Cardiac muscle cell (in vitro differentiated cells and primary cell): ENCODE measurements around the gene CHCHD3. TPM values are rescaled to one million over a fixed set of nuclear protein-coding genes. Genes with fewer than 3 reads are reported as not detected.
A peak's percentile ranks its signal among the peaks of the same experiment; 100 is the strongest.

Source experiments
- DNase-seq, 2 donors: peaks; one replicate each; pipeline versions ENCODE4 v3.0.0 to v3.0.0-alpha.2; 2010 to 2017; ENCODE audit warnings: low read depth in 1 of 2, low spot score in 1 of 2
- H3K27ac ChIP-seq: fragments of 200-600 bp; sonication (generic); 2 replicates; pipeline ENCODE4 v1.5.1; 2016
- H3K27me3 ChIP-seq: fragments of 200-600 bp; sonication (generic); 2 replicates; pipeline ENCODE4 v1.6.0; 2016; ENCODE audit warnings: control low read depth
- H3K36me3 ChIP-seq: fragments of 200-600 bp; sonication (generic); 2 replicates; pipeline ENCODE4 v1.5.1; 2016; ENCODE audit warnings: control low read depth
- H3K4me1 ChIP-seq: fragments of 200-600 bp; sonication (generic); 2 replicates; pipeline ENCODE4 v1.8.1; 2017; ENCODE audit warnings: low read depth, mild to moderate bottlenecking, mixed run types
- H3K4me3 ChIP-seq: fragments of 200-600 bp; sonication (generic); 2 replicates; pipeline ENCODE4 v1.5.1; 2016; ENCODE audit warnings: mild to moderate bottlenecking
- H3K9me3 ChIP-seq: fragments of 200-600 bp; sonication (generic); 2 replicates; pipeline ENCODE4 v1.5.1; 2017; ENCODE audit warnings: low read depth, mild to moderate bottlenecking, control low read depth
- CTCF ChIP-seq: IDR thresholded peaks from 2 replicates; pipeline ENCODE4 v1.5.1; 2012; ENCODE audit warnings: low read depth, mild to moderate bottlenecking, low read length
- polyA plus RNA-seq: library from polyadenylated mRNA; unstranded; fragments of >200 nt; fragmentation: Nextera tagmentation; extraction: Ambion mirVana; gene quantifications from 2 replicates; pipeline ENCODE4 v1.2.1, GENCODE V29; 2016
- total RNA-seq: library from RNA; depleted of rRNA; stranded (reverse); fragments of >200 nt; gene quantifications from 2 replicates; pipeline ENCODE4 v1.2.3, GENCODE V29; 2016

The CHCHD3 gene
- total and polyA plus RNA-seq, 2 experiments from 2014 or later, result 95.1 to 127 TPM

- H3K4me3 ChIP-seq, result no peak overlapping the region
- H3K36me3 ChIP-seq, result no peaks in the 10 kb centered on the region
- H3K9me3 ChIP-seq, result no peaks in the 10 kb centered on the region
- H3K27me3 ChIP-seq, result no peaks in the 10 kb centered on the region
- TF ChIP-seq CTCF, result no peak
- DNase-seq, result no peak
- H3K27ac ChIP-seq, result no peak overlapping the region
- peaks cover 5% of the 10 kb centered on the region for H3K4me1 ChIP-seq
Measured at GRCh38 chr7:133007961-133008360, 73.9 kb downstream of the CHCHD3 start.

GRCh38 chr7:133003052-133003910 is 78.6 kb downstream of the CHCHD3 start:
- Histone ChIP-seq H3K27me3 (no peaks in the 10 kb centered on the region), H3K27ac (no peak overlapping the region), H3K36me3 (no peaks in the 10 kb centered on the region), H3K9me3 (no peaks in the 10 kb centered on the region), H3K4me1 (peaks cover 5% of the 10 kb centered on the region), H3K4me3 (no peak overlapping the region)
- peak in 1 of 2 donors; percentile 4 for DNase-seq
- TF ChIP-seq CTCF, result no peak

- no peak for DNase-seq
- no peaks in the 10 kb centered on the region for H3K27me3 ChIP-seq
- H3K36me3 ChIP-seq, result no peaks in the 10 kb centered on the region
- no peak overlapping the region for H3K4me3 ChIP-seq
- no peak for TF ChIP-seq CTCF
- H3K4me1 ChIP-seq, result peaks cover 5% of the 10 kb centered on the region
- no peaks in the 10 kb centered on the region for H3K9me3 ChIP-seq
- no peak overlapping the region for H3K27ac ChIP-seq
Measured at GRCh38 chr7:133001727-133002126, 80.2 kb downstream of the CHCHD3 start.

- H3K27ac ChIP-seq, result no peak overlapping the region
- no peak overlapping the region for H3K4me3 ChIP-seq
- DNase-seq, result no peak
- H3K4me1 ChIP-seq, result peaks cover 5% of the 10 kb centered on the region
- no peaks in the 10 kb centered on the region for H3K27me3 ChIP-seq
- H3K9me3 ChIP-seq, result no peaks in the 10 kb centered on the region
- no peaks in the 10 kb centered on the region for H3K36me3 ChIP-seq
- no peak for TF ChIP-seq CTCF
Measured at GRCh38 chr7:132999845-133000244, 82.0 kb downstream of the CHCHD3 start.

- no peaks in the 10 kb centered on the region for H3K27me3 ChIP-seq
- no peak overlapping the region for H3K4me3 ChIP-seq
- H3K36me3 ChIP-seq, result no peaks in the 10 kb centered on the region
- no peak for DNase-seq
- H3K27ac ChIP-seq, result no peak overlapping the region
- no peaks in the 10 kb centered on the region for H3K9me3 ChIP-seq
- H3K4me1 ChIP-seq, result peaks cover 5% of the 10 kb centered on the region
- no peak for TF ChIP-seq CTCF
Measured at GRCh38 chr7:132998763-132999162, 83.1 kb downstream of the CHCHD3 start.
